Fibroblast of peridontal ligament (primary cell): ENCODE measurements around the gene CAPSL.
"Not testable (repeated sequence)": the region's sequence is repeated elsewhere in the genome, so short reads cannot be mapped to it uniquely, and the experiment has no call there.

Experiments
- DNase-seq: peaks from one replicate; pipeline ENCODE4 v3.0.0-alpha.2; 2010; ENCODE audit errors: extremely low read depth

The CAPSL gene

DNA sequence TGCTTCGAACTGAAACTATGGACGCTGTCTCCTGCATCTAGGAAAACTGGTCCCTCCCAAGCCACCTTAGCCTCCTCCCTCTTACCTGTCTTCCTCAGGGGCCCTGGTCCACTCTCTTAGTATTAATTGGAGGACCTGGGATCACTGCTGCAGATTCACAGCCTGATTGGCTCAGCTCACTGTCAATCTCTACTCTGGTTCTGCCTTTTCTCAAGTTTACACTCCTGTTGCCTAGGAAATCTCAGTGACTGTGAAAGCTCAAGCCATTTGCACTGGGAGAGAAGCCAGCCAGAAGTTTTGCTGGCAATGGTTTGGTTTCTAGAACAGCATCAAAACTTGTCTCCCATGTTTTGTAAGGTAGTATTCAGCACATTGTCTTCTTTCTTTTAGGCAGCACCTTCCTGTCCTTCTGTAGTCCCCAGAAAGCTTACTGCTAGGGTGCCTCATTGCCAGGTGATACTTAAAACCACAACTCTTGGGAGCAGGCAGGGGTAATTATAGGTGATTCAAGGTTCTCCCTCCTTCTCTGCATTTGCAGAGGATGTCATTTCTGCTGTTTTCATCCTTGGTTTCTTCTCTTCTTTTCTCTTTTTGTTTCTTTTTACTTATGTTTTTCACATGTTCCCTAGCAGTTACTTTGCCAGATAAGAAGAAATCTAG is at the start of gene CAPSL:
Gene CAPSL (minus strand): TSS at position 55 of the 660 bp plus-strand sequence. CDS start 17,502 bp downstream, outside the sequence.
- DNase-seq: peak; percentile 81

DNA sequence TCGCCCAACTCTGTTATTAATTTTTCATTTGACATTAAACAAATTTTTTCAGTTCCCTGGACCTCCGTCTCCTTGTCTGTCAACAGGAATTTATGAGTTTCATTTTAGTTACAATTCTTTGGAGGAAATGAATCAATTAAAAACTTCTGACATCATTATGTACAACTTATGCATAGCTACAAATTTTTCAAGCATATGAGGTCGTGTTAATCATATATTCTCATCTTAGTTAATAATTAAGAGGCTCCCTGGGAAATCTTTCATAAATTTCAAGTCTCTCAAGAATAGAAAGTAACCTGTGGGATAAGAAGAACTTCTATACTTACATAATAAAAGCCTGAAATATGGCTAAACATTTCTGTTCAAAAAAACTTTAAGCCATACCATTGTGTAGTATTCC is 49.4 kb upstream of the CAPSL start:
- DNase-seq: no peak

GRCh38 chr5:35979715-35980114 is 41.3 kb upstream of the CAPSL start:
- no peak for DNase-seq

- not testable (repeated sequence) for DNase-seq
Observed at GRCh38 chr5:35976859-35977258, 38.4 kb upstream of the CAPSL start.

- no peak for DNase-seq
Observed at GRCh38 chr5:35974570-35974969, 36.1 kb upstream of the CAPSL start.

DNA sequence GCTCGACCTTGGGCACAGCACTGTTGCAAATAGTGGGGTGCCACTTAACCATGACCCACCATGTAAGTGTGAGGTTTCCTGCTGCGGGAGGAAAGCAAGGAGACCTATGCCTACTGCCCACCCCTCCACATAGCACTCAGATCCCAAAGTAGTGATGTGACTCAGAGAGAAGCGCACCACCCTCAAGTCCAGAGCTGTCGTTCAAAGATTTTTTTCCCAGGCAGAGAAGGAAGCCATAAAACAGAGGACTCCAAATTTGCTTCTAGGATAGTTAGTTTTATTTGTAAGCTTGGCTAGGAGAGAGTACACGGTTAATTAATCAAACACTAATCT is 33.4 kb upstream of the CAPSL start:
- no peak for DNase-seq

DNA sequence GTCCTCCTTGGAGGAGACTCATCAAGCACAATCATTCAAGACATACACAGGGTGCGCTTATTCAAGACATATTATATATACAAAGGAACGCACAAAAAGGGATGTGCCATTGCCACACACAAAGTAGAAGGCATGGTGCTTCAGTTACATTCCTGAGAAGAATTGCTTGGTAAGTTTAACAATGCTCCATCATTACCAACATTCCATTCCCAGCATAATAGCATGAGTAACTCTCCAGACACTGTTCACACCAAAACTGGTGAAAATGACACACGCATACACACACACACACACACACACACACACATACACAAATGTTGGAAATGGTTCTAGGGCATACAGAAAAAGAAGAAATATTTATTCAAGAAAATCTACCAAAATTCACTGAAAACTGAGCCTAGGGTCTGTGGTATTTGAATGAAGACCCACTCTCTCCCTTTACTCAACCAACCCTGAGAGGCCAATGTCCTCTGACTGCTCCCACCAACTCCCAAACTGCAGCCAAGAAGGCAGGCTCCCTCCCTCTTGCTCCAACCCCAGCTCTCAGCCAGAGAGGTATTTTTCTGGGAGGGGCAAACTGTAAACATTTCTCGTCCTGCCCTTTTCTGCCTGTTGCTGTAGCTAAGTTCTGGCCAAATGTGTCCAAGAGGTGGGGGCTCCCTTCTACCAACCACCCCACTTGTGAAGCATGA is 32.9 kb upstream of the CAPSL start:
- DNase-seq: no peak

DNA sequence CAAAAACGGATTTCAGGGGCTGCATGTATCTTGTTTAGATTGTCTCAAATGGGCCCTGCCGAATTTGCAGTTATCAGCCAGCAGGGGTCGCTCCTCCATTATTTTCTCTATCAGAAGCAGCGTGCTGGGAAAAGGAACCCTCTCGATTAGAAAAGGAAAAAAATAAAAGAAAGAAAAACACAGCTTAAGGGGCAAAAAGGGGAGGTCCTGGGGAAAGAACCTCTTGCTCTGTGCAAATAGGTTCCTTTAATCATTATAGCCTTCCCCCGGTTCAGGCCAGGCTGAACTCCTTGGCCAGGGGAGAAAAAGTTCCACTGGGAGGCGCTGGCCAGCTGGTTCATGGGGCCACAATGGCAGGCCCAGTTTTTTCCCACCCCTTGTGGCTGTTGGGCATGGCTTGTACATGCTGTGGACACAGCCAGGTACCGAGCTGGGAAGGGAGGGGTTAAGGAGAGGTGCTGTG is 25.0 kb upstream of the CAPSL start:
- no peak for DNase-seq

- DNase-seq: no peak
Observed at GRCh38 chr5:35960328-35960727, 21.9 kb upstream of the CAPSL start.

- DNase-seq: no peak
Observed at GRCh38 chr5:35956429-35956828, 18.0 kb upstream of the CAPSL start.

DNA sequence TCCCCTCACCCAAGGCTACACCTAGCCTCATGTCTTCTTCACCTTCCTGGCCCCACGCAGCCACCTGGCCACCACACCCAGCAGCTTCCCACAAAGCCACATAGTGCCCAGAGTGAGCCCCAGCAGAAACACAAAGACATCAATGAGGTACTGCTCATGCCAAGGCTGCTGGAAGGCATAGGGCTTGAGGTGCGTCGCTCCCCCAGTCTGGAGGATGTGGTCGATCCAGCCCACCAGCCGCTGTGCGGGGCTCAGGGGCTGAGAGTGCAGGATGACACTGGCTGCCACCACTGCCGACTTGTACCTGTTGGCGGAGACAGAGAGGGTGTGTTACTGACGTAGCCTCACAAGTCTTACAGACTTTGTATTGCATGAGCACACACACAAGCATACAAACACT is 15.8 kb upstream of the CAPSL start:
- no peak for DNase-seq

DNA sequence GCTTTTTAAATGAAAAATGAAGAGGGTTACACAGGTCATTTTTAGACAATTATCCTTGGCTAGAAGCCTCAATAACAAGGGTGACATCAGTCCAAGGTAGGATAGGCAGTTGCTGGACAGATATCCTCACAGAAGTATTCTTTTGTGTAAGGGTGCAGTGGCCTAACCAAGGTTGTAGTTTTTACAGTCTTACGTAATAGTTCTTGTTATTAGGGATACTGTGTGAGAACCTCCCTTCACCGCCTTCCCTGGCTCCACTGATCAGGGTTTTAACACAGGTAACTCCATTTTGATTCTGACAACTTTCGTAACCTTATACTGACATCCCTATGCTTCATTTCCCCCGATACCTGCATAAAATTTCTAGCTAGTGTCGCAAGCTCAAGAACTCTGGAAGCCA is 8.7 kb upstream of the CAPSL start:
- no peak for DNase-seq

GRCh38 chr5:35939639-35940038 is 1.2 kb upstream of the CAPSL start:
- DNase-seq: no peak

DNA sequence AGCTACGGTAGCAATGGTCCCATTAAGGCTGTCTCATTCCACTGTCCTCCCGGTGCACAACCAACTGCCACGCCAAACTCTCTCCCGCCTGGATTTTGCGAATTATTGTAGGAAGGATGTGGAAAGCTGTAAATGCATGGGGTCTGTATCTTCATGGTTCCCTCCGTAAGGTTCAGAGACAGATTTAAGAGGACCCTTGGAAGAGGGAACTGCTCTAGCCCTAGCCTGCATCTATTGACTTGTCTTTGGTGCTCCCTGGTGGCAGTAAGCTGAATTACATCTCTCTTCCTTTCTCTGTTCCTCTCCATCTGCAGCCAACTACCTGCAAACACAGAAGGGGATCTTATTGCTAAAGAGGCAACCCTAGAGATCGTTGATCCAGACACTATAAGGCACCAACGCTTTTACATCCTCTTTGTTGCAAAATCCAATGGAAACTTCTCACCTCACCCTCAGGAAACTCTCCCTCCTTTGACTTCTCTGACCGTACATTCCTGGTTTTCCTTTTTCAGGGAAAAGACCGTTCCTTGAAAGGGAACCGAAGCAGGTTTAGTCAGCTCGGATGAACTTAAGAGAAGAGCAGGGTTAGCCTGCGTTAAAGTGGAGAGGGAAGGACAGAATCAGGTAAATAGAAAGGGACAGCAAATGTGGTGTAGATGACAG is 11.9 kb downstream of the CAPSL start:
- peak; percentile 73 for DNase-seq

DNA sequence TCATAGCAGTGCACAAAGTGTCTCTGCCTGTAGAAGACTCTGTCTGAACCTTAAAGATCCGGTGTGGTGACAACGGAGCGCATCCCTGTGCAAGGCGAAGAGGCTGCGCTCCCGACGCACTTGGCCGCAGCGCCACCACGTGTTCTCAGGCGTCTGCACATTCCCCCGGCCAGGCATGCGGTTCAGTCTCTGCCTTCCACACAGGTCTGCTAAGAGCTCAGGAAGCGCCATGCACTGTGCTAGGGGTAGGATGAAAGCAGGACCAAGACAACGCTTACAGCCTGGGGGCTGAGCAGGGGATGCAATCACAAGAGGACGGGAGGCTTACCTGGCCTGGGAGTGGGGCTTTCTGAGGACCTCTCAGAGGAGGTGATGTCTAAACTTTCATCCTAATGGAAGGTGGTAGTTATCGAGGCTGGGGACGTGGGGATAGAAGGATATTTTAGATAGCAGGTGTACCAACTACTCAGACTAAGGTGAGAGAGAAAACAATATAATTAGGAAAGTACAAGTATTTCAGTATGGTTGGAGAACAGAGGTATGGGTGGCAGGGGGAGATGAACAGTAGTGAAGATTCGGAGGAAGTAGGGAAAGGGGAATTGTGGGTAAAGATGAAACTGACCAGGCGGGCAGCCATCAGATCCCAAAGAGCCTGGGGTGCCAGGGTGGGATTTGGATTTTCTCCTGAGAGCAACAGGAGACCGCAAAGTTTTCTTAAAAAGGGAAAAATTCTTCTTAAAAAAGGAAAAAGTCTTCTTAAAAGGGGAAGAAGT is 13.3 kb downstream of the CAPSL start:
- DNase-seq: peak; percentile 74

- DNase-seq: peak; percentile 95
Observed at GRCh38 chr5:35924122-35924949, 14.1 kb downstream of the CAPSL start.

DNA sequence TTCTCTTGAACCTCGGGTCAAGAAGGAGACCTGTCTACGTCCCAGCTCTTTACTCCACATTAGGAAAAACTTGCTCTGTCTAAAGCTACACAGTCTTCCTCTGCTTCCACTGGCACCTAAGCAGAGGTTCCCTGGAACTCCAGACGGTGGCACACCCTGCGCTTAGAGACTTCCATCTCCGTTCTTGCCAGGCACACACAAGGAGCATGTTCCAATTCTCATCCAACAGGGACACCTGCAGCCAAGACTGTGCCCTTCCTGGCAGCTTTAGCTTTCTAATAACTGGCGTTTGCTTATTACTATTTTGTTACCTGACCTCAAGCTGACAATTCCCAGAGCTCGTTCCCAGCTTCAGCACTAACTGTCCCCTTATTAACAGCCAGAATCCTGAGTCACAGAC is 16.0 kb downstream of the CAPSL start:
- DNase-seq: no peak

DNA sequence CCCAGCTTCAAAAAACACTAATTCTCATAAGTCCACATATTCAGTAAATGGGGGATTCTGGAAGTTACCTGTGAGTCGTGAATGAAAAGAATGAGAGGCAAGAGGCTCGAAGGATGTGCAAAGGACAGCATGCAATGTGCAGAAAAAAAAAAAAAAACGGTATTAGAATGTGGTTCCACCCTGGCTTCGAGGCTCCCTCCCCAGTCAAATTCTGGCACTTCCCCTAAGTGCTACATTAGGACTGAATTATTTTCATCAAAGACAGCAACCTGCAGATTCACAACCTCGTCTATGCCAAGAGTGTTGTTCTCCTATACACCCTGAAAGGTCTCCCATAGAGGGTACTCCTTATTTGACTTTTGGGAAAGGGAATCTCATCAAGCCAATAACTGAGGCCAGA is 16.5 kb downstream of the CAPSL start:
- no peak for DNase-seq

GRCh38 chr5:35920890-35921289 is 17.5 kb downstream of the CAPSL start:
- no peak for DNase-seq

DNA sequence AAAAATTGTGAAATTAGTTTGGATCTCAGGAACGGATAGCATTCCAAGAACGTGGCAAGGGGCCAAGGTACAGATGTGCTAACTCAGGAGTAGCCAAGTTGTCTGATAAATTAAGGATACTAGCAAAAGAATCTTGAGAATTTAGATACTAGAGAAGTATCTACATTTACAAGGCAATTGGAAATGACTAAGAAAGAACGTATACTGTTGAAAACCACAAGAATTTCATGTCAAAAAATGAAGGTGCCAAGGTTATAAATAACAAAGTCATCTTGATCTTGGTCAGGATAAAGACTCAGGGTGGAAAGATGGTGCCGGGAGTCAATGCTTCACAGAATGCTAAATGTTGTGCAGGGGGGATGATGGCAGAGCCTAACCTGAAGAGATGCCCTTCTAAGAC is 19.2 kb downstream of the CAPSL start:
- peak; percentile 95 for DNase-seq

GRCh38 chr5:35908814-35909213 is 29.6 kb downstream of the CAPSL start:
- no peak for DNase-seq
